ENCODE data around the gene MTMR2. TPM values are rescaled to one million over a fixed set of nuclear protein-coding genes. Genes with fewer than 3 reads are reported as not detected.

MTMR2 gene
- total and polyA plus RNA-seq, 10 of the 15 experiments (the other 5 are each of a cell fraction or from before 2014, with no cell fraction given), result 7.6 to 46.6 (median 22.5) TPM

DNA sequence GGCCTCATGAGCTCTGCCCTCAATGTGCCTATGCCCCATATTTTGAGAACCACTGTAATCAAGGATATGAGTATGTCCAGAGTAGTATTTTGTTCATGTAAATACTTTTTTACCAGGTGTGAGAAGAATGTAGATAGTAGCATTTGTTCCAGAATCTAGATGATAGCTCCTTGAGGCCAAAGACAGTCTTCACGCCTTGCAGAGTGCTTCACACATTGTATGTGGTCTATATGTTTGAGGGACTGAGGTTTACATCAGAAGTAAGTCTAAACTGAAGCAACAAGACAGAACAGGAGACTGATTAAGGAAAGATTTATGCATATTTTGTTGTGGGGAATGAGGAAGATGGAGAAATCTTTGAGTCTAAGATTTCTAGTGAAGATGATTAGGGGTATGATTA lies 121.1 kb downstream of the MTMR2 start:
- H4K20me1 ChIP-seq (ENCODE audit: control insufficient read depth, insufficient read depth), result no peaks in the 10 kb centered on the region
- in situ Hi-C loops (cut with MboI), result no loop called here
- no peak for FAIRE-seq
- H3K79me2 ChIP-seq (ENCODE audit: control insufficient read depth, insufficient read depth, low read length), result peaks cover 6% of the 10 kb centered on the region
- ChIA-PET POLR2A (interaction anchor here (0.7 kb wide), 1 partner anchor 11 kb away, joined by 3 read pairs; no protein-coding TSS in a partner anchor), RAD21 (ENCODE audit: unreplicated experiment) (no interaction called here), CTCF (interaction anchor here (1.1 kb wide), 1 partner anchor 11 kb away, joined by 3 read pairs; no protein-coding TSS in a partner anchor), SMC1A (ENCODE audit: uncharacterized antibody, unreplicated experiment) (interaction anchor here (0.6 kb wide), 1 partner anchor 38 kb away, joined by 3 read pairs; no protein-coding TSS in a partner anchor)
- no peaks in the 10 kb centered on the region for H3K4me1 ChIP-seq (ENCODE audit: control insufficient read depth, insufficient read depth, low read length)
- intact Hi-C loops (cut with micrococcal nuclease; ENCODE audit: unreplicated experiment), result no loop called here
- no peak for DNase-seq (ENCODE audit: low read depth, low spot score)
- no peak for TF ChIP-seq NR2C1 (IDR thresholded peaks at IDR 0.05)
- TF ChIP-seq, protein P1, sequence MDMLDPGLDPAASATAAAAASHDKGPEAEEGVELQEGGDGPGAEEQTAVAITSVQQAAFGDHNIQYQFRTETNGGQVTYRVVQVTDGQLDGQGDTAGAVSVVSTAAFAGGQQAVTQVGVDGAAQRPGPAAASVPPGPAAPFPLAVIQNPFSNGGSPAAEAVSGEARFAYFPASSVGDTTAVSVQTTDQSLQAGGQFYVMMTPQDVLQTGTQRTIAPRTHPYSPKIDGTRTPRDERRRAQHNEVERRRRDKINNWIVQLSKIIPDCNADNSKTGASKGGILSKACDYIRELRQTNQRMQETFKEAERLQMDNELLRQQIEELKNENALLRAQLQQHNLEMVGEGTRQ (IDR thresholded peaks at IDR 0.05; ENCODE audit: borderline replicate concordance, low read depth, low read length), result no peak
- TF ChIP-seq GATAD2B (conservative IDR thresholded peaks at IDR 0.05; ENCODE audit: low read depth), result no peak
- TF ChIP-seq SUPT20H (IDR thresholded peaks at IDR 0.05; ENCODE audit: borderline replicate concordance, control insufficient read depth, low read depth, low read length), result no peak
- no peak for TF ChIP-seq ZNF274 (IDR thresholded peaks at IDR 0.05; ENCODE audit: insufficient read depth, insufficient read length)
- TF ChIP-seq MYB (IDR thresholded peaks at IDR 0.05; ENCODE audit: borderline replicate concordance, low read depth, low read length), result no peak
- no peak for TF ChIP-seq HDAC2 (IDR thresholded peaks at IDR 0.05)
- TF ChIP-seq, protein P2, sequence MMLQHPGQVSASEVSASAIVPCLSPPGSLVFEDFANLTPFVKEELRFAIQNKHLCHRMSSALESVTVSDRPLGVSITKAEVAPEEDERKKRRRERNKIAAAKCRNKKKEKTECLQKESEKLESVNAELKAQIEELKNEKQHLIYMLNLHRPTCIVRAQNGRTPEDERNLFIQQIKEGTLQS (IDR thresholded peaks at IDR 0.05; ENCODE audit: borderline replicate concordance, extremely low read depth, low read depth, low read length), result no peak
- no peak for TF ChIP-seq TBL1XR1 (IDR thresholded peaks at IDR 0.05; ENCODE audit: low read depth, low read length)
- TF ChIP-seq, protein P3, sequence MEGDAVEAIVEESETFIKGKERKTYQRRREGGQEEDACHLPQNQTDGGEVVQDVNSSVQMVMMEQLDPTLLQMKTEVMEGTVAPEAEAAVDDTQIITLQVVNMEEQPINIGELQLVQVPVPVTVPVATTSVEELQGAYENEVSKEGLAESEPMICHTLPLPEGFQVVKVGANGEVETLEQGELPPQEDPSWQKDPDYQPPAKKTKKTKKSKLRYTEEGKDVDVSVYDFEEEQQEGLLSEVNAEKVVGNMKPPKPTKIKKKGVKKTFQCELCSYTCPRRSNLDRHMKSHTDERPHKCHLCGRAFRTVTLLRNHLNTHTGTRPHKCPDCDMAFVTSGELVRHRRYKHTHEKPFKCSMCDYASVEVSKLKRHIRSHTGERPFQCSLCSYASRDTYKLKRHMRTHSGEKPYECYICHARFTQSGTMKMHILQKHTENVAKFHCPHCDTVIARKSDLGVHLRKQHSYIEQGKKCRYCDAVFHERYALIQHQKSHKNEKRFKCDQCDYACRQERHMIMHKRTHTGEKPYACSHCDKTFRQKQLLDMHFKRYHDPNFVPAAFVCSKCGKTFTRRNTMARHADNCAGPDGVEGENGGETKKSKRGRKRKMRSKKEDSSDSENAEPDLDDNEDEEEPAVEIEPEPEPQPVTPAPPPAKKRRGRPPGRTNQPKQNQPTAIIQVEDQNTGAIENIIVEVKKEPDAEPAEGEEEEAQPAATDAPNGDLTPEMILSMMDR (IDR thresholded peaks at IDR 0.05 in 2 of 3, conservative IDR thresholded peaks at IDR 0.05 in 1 of 3; ENCODE audit: control insufficient read depth in 2 of 3, extremely low read depth in 1 of 3, insufficient read depth in 1 of 3, low read depth in 3 of 3, low read length in 3 of 3), result no peak
- no peak for TF ChIP-seq SMAD1 (IDR thresholded peaks at IDR 0.05; ENCODE audit: low read depth, partially characterized antibody)
- no peak overlapping the region for H3K9ac ChIP-seq (ENCODE audit: control insufficient read depth, insufficient read depth, low read length)
- H3K27ac ChIP-seq (ENCODE audit: control insufficient read depth, insufficient read depth), result no peak overlapping the region
- H3K9me3 ChIP-seq (replicated peaks; ENCODE audit: control insufficient read depth, insufficient read depth, low read length), result peaks cover 1% of the 10 kb centered on the region; the same call in 1 of the 3 replicates
- H2AFZ ChIP-seq (ENCODE audit: control insufficient read depth, low read depth, low read length), result no peak overlapping the region
- no peak overlapping the region for H3K4me3 ChIP-seq
- H3K36me3 ChIP-seq (ENCODE audit: control insufficient read depth in 2 of 2, insufficient read depth in 2 of 2, low read length in 1 of 2), result peaks cover 4 to 16% of the 10 kb centered on the region in 2 experiments
- WGBS (ENCODE audit: insufficient coverage, insufficient replicate concordance, low lambda C conversion rate, missing lambda C conversion rate), result 100% methylated on average over 1 of the region's 1 CpG
- H3K27me3 ChIP-seq (replicated peaks in 1 of 2; ENCODE audit: control insufficient read depth in 2 of 2, insufficient read depth in 2 of 2, low read length in 1 of 2), result no peaks in the 10 kb centered on the region
- no peak overlapping the region for H3K4me2 ChIP-seq (ENCODE audit: control insufficient read depth, insufficient read depth)
- ATAC-seq, result no peak
- no TSS peak for BruUV-seq (replicated peaks)
